Bone marrow (tissue), 2 donors: ENCODE data around the gene TIA1.
"Not testable (repeated sequence)": the region's sequence is repeated elsewhere in the genome, so short reads cannot be mapped to it uniquely, and the experiment has no call there.

Source experiments
- DNase-seq, 2 donors: peaks; one replicate each; lab custom pipeline; 2025; lab: John Stamatoyannopoulos, UW

TIA1 gene, protein sequence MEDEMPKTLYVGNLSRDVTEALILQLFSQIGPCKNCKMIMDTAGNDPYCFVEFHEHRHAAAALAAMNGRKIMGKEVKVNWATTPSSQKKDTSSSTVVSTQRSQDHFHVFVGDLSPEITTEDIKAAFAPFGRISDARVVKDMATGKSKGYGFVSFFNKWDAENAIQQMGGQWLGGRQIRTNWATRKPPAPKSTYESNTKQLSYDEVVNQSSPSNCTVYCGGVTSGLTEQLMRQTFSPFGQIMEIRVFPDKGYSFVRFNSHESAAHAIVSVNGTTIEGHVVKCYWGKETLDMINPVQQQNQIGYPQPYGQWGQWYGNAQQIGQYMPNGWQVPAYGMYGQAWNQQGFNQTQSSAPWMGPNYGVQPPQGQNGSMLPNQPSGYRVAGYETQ

DNA sequence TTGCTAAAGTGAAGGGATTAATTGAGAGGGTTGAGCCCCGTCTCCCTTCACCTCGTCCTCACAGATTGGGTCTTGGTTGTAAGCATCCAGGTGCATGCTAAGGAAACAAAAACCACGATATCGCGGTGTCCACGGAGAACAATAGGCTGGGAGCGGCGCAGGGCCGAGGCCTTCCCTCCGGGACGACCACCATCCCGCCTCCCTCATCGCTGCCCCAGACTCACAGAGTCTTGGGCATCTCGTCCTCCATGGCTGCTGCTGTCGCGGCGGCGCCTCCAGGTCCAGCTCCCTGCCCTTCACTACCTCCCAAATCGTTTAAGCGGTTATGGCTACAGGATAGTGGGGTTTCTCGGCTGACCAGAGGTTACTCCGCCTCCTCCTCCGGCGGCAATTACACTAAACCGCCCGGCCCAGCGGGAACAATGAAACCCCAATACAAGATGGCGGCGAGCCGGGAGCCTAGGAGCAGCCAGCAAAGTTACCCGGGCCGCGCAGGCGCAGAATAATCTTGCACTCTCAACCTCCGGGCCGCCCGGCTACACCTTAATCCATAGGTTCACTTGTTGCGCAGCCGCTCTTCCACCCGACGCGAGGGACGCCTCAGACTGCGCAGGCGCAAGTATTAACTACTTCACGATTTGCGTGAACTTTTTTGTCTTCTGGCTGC lies at the start of gene TIA1:
TIA1 (minus strand) TSS at position 448 of the 667 bp plus-strand sequence; CDS start at position 250, 198 bp downstream.
- DNase-seq, result peak; percentile 97 to 98

- not testable (repeated sequence) for DNase-seq
Observed at GRCh38 chr2:70297828-70298227, 49.4 kb upstream of the TIA1 start.

- no peak for DNase-seq
Observed at GRCh38 chr2:70283500-70284191, 35.2 kb upstream of the TIA1 start.

- DNase-seq, result no peak
Observed at GRCh38 chr2:70282439-70282838, 34.0 kb upstream of the TIA1 start.

- DNase-seq, result no peak
Observed at GRCh38 chr2:70280242-70280798, 31.9 kb upstream of the TIA1 start.

- DNase-seq, result no peak
Observed at GRCh38 chr2:70270323-70270722, 21.9 kb upstream of the TIA1 start.

DNA sequence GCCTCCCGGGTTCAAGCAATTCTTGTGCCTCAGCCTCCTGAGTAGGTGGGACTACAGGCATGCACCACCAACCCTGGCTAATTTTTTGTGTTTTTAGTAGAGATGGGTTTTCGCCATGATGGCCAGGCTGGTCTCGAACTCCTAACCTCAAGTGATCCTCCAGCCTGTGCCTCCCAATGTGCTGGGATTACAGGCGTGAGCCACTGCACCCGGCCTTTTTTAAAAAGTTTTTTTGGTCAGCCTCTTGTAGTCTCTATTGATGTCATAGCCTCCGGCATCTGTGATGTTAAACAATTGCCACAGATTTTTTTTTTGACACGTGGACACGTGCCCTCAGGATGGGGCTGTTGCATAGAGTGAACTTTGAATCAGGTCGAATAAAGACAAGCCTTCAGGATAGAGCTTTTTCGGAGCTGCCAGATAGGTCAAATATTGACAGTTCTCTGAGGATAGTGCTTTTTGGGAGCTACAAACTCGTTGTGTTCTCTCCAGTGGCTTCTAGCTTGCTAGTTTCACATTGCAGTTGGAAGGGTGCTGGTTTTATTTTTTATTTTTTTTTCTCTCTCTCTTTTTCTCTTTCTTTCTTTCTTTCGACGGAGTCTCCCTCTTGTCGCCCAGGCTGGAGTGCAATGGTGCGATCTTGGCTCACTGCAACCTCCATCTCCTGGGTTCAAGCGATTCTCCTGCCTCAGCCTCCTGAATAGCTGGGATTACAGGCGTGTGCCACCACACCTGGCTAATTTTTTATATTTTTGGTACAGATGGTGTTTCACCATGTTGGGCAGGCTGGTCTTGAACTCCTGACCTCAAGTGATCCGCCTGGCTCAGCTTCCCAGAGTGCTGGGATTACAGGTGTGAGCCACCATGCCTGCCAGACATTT lies 21.2 kb upstream of the TIA1 start:
- DNase-seq, result not testable (repeated sequence)

- not testable (repeated sequence) for DNase-seq
Observed at GRCh38 chr2:70266925-70267324, 18.5 kb upstream of the TIA1 start.

DNA sequence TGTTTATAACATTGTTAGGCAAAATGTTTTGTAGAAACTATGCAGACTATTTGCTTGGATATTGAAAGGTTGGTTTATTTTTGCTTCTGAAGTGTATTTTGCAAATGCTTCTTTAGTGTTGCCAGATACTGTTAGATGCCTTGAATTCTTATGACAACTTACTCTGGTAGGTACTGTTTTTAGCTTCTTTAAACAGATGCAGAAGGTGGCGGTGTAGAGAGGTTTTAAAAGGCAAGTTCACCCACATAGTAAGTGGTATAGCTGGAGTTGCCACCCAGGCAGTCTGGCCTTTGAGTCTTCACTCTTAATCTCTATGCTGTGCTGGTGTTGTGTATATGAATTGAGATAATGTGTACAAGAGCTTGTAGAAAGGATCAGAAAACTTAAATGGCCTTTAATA lies 13.1 kb upstream of the TIA1 start:
- DNase-seq, result no peak

DNA sequence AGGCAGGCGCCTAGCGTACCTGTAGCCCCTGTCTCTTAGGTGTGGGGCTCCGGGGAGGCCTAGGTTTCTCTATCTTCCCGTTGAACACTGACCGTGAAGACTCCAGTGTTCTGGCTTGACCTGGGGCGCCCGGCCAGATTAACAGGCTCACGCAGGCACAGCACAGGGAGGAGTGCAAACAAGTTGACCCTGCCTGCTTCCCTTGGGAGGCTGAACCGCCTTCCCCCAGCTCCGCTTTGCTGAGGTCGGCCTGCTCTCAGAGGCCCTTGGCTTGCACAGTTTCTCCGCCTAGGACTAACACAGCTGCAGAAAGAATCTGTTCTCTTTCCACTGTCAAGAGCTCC lies 10.1 kb upstream of the TIA1 start:
- DNase-seq, result no peak

DNA sequence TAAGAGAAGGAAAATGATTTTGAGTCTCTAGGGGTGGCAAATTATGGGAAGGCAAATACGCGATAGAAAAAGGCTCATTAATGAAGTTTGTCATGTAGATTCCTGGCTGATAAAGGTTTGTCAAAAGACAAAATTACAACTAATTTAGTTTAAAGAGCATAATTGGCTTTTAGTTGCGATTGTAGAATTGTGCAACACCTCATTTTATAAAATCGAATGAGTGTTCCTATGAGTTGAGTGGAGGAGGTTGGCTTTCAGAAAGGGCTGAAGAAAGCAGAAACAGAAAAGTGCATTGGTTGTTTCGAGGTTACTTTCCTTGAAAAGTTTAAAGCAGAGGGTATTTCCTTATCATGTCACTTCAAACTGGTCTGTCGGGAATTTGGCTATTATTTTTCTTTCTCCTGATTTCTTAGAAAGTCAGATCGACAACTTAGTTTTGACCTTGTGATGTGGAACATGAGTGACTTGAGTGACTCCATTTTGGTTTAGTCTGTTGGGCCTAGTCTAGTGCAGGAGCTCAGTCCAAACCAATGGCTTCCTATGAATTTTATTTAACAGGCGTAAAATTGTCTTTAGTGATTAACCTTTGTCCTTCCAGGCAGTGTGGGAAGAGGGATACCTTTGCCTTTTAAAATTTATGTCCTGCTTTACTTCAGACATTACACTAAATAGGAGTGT lies 7.3 kb upstream of the TIA1 start:
- no peak for DNase-seq

DNA sequence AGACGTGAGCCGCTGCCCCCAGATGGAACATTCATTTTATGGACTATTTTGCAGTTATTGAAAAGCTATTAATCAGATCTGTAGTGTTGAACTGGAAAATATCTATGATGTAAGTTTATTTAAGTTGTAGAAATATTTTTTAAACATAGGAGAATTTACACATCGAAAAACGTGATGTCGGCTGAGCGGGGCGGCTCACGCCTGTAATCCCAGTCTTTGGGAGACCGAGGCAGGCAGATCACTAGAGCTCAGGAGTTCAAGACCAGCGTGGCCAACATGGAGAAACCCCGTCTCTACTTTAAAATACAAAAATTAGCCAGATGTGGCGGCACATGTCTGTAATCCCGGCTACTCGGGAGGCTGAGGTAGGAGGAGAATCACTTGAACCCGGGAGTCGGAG lies 2.0 kb upstream of the TIA1 start:
- no peak for DNase-seq

GRCh38 chr2:70247364-70248180 lies 856 bp downstream of the TIA1 start:
- DNase-seq, result peak in 1 of 2 donors; percentile 40

DNA sequence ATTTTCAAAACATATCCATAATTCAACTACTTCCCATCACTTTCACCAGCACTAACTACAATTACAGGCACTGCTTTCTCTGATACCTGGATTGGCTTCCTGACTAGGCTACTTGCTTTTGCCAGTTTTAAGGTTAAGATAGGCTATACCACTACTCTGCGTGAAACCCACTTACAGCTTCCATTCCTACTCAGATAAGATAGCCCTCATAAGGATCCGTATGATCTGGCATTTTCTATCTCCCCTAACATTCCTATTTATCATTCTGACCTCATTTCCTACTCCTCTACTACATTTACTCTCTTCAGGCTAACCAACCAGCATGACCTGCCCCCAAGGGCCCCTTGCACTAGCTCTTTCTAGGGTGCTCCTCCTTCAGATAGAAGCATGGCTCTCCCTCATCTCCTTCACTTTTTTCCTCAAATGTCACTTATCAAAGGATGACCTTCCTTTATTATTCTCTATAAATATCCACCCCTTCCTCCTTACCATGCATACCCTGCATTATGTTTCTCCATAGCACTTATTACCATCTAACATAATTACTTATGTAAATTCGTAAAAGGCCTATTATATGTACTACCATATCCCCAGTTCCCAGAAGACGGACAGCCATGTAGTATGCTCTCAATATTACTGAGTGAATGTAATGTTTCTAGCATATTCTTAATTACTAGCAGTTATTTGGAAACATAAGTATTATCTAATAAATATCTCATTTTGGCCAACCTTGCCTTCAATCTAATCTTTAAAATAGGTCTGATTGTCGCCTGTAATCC lies 4.4 kb downstream of the TIA1 start:
- DNase-seq, result no peak

- no peak for DNase-seq
Observed at GRCh38 chr2:70242552-70242951, 5.9 kb downstream of the TIA1 start.

DNA sequence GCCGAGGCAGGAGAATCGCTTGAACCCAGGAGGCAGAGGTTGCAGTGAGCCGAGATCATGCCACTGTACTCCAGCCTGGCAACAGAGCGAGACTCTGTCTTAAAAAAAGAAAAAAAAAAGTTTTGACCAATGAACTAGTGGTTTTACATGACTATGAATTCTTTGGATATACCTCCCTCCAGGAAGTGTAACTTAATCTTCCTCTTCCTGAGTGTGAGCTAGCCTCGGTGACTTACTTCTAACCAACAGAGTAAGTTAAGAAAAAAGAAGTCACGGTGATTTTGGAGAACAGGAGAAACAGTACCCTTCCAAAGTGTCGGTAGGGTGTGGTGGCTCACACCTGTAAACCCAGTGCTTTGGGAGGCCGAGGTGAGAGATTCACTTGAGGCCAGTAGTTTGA lies 7.1 kb downstream of the TIA1 start:
- DNase-seq, result no peak

DNA sequence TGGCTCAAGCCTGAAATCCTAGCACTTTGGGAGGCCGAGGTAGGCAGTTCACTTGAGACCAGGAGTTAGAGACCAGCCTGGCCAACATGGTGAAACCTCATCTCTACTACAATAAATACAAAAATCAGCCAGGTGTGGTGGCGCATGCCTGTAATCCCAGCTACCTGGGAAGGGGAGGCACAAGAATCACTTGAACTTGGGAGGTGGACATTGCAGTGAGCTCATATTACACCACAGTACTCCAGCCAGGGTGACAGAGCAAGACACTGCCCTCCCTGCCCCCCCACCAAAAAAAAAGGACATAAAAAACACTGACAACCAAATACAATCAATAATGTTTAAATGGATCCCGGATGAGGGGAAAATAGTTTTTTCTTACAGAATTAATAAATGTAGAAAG lies 7.8 kb downstream of the TIA1 start:
- DNase-seq, result no peak

- no peak for DNase-seq
Observed at GRCh38 chr2:70233926-70234325, 14.5 kb downstream of the TIA1 start.

GRCh38 chr2:70226781-70227180 lies 21.6 kb downstream of the TIA1 start:
- no peak for DNase-seq
